ENCODE results near the gene COQ2.

The COQ2 gene

GRCh38 chr4:83237591-83237990, 47.0 kb downstream of the COQ2 start:
- TF ChIP-seq REST (IDR thresholded peaks at IDR 0.05; ENCODE audit: insufficient read depth in 1 of 2, low read depth in 2 of 2, low read length in 2 of 2) (no peak), TAF1 (IDR thresholded peaks at IDR 0.05; ENCODE audit: borderline replicate concordance, insufficient read depth, low read length) (no peak), SIN3A (IDR thresholded peaks at IDR 0.05; ENCODE audit: borderline replicate concordance, insufficient read depth, low read length) (no peak), POLR2AphosphoS5 (IDR thresholded peaks at IDR 0.05; ENCODE audit: low read depth, low read length) (no peak), FOXP2 (optimal IDR thresholded peaks at IDR 0.05; ENCODE audit: borderline replicate concordance, extremely low read depth, extremely low read length, insufficient read depth) (no peak)

GRCh38 chr4:83234902-83235644, 49.5 kb downstream of the COQ2 start:
- no peak for TF ChIP-seq FOXP2 (optimal IDR thresholded peaks at IDR 0.05; ENCODE audit: borderline replicate concordance, extremely low read depth, extremely low read length, insufficient read depth)
- TF ChIP-seq SIN3A (IDR thresholded peaks at IDR 0.05; ENCODE audit: borderline replicate concordance, insufficient read depth, low read length), result no peak
- no peak for TF ChIP-seq POLR2AphosphoS5 (IDR thresholded peaks at IDR 0.05; ENCODE audit: low read depth, low read length)
- TF ChIP-seq TAF1 (IDR thresholded peaks at IDR 0.05; ENCODE audit: borderline replicate concordance, insufficient read depth, low read length), result no peak
- TF ChIP-seq REST (IDR thresholded peaks at IDR 0.05; ENCODE audit: insufficient read depth in 1 of 2, low read depth in 2 of 2, low read length in 2 of 2), result no peak

GRCh38 chr4:83232082-83232481, 52.5 kb downstream of the COQ2 start:
- TF ChIP-seq SIN3A (IDR thresholded peaks at IDR 0.05; ENCODE audit: borderline replicate concordance, insufficient read depth, low read length) (no peak), TAF1 (IDR thresholded peaks at IDR 0.05; ENCODE audit: borderline replicate concordance, insufficient read depth, low read length) (no peak), REST (IDR thresholded peaks at IDR 0.05; ENCODE audit: insufficient read depth in 1 of 2, low read depth in 2 of 2, low read length in 2 of 2) (no peak), POLR2AphosphoS5 (IDR thresholded peaks at IDR 0.05; ENCODE audit: low read depth, low read length) (no peak)

GRCh38 chr4:83231620-83232076, 53.0 kb downstream of the COQ2 start:
- TF ChIP-seq POLR2AphosphoS5 (IDR thresholded peaks at IDR 0.05; ENCODE audit: low read depth, low read length) (no peak), TAF1 (IDR thresholded peaks at IDR 0.05; ENCODE audit: borderline replicate concordance, insufficient read depth, low read length) (no peak), FOXP2 (optimal IDR thresholded peaks at IDR 0.05; ENCODE audit: borderline replicate concordance, extremely low read depth, extremely low read length, insufficient read depth) (no peak), REST (IDR thresholded peaks at IDR 0.05; ENCODE audit: insufficient read depth in 1 of 2, low read depth in 2 of 2, low read length in 2 of 2) (0 out of 4 replicates have a peak, but pooled peaks of 1 of the 2 experiments have one; percentile 11), SIN3A (IDR thresholded peaks at IDR 0.05; ENCODE audit: borderline replicate concordance, insufficient read depth, low read length) (no peak)
